SK-N-MC (cell line): Measurements from ENCODE around the gene NFYB.

Experiments
- EZH2 ChIP-seq: fragments of 200-600 bp; sonication (generic); IDR thresholded peaks from one replicate; pipeline ENCODE4 v1.6.1; 2017; ENCODE audit warnings: antibody characterized with exemption
- FOXP2 ChIP-seq: optimal IDR thresholded peaks from 2 replicates; pipeline ENCODE3; 2011; ENCODE audit warnings: mild to moderate bottlenecking, moderate library complexity; ENCODE audit not compliant: insufficient read depth; ENCODE audit errors: extremely low read length, control extremely low read depth
- POLR2AphosphoS5 ChIP-seq: IDR thresholded peaks from 2 replicates; pipeline ENCODE4 v1.6.1; 2012; ENCODE audit warnings: mild to moderate bottlenecking, low read depth, low read length, borderline replicate concordance

GRCh38 chr12:104137001-104137901 lies 759 bp downstream of the NFYB start:
- TF ChIP-seq EZH2: no peak
- TF ChIP-seq POLR2AphosphoS5: peak; percentile 57; the same call in 1 of the 2 replicates
- TF ChIP-seq FOXP2: no peak
